Measurements from ENCODE around the gene PGM1.

DNA sequence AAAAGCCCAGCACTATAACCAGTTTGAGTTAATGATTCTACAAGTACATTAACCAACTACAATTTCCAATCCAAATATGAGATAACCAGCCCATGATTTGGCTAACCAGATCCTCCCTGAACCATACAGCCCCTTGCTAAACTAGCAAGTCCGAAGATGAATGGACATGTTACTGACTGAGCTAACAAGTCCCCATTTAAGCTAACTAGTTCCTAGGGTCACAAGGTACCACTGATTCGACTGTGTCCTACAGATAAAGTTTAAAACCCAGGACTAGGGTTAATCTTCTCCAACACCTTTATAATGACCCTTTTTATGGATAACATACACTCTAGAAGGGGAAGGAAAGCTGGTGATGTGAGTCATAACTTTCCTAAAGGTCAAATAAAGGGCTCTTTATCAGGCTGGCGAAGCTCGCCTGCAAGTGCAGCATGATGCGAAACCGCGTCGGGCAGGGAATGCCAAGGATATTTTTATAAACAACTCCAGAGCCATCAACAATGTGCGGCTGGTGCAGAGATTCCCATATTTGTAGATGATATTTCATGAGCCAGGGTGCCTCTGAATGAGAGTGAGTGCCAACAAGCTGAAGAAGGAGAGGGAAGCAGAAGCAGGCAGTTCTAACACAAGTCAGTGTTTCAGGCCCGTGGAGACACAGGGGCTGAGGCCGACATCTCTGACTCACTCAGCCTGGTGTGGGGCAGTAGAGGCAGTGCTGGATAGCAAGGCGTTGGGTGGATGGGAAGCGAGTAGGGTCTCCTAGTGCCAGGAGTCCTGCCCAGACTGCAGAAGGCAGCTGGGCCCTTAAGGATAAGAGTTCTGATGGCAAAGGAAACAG, 105.0 kb downstream of the PGM1 start:
- TF ChIP-seq CTCF (IDR thresholded peaks at IDR 0.05) (no peak), POLR2A (IDR thresholded peaks at IDR 0.05) (no peak), EP300 (IDR thresholded peaks at IDR 0.05) (peak in 1 of 2 donors; percentile 52)
